DMS79 (cell line): ENCODE measurements around the gene CEP85.
A peak's percentile ranks its signal among the peaks of the same experiment; 100 is the strongest.
"Not testable (repeated sequence)": the region's sequence is repeated elsewhere in the genome, so short reads cannot be mapped to it uniquely, and the experiment has no call there.

ENCODE experiments used
- DNase-seq: peaks from one replicate; lab custom pipeline; 2025; lab: John Stamatoyannopoulos, UW

The CEP85 gene

GRCh38 chr1:26221094-26221493 lies 12.9 kb upstream of the CEP85 start:
- DNase-seq: no peak

- DNase-seq: no peak
Measured at GRCh38 chr1:26224606-26225005, 9.4 kb upstream of the CEP85 start.

- DNase-seq: no peak
Measured at GRCh38 chr1:26225033-26225831, 8.8 kb upstream of the CEP85 start.

- DNase-seq: not testable (repeated sequence)
Measured at GRCh38 chr1:26230682-26231081, 3.3 kb upstream of the CEP85 start.

GRCh38 chr1:26234644-26235370 lies 807 bp downstream of the CEP85 start:
- DNase-seq: no peak

- DNase-seq: no peak
Measured at GRCh38 chr1:26237230-26237966, 3.4 kb downstream of the CEP85 start.

GRCh38 chr1:26239936-26240335 lies 5.9 kb downstream of the CEP85 start:
- DNase-seq: no peak

- no peak for DNase-seq
Measured at GRCh38 chr1:26252718-26253117, 18.7 kb downstream of the CEP85 start.

- DNase-seq: no peak
Measured at GRCh38 chr1:26254404-26254803, 20.4 kb downstream of the CEP85 start.

- DNase-seq: no peak
Measured at GRCh38 chr1:26257222-26257621, 23.2 kb downstream of the CEP85 start.

- DNase-seq: no peak
Measured at GRCh38 chr1:26259005-26259404, 25.0 kb downstream of the CEP85 start.

- no peak for DNase-seq
Measured at GRCh38 chr1:26259578-26259977, 25.6 kb downstream of the CEP85 start.

- no peak for DNase-seq
Measured at GRCh38 chr1:26263212-26263611, 29.2 kb downstream of the CEP85 start.

GRCh38 chr1:26265405-26265804 lies 31.4 kb downstream of the CEP85 start:
- no peak for DNase-seq

- DNase-seq: no peak
Measured at GRCh38 chr1:26268290-26269197, 34.5 kb downstream of the CEP85 start.

GRCh38 chr1:26269198-26269550 lies 35.2 kb downstream of the CEP85 start:
- no peak for DNase-seq

- no peak for DNase-seq
Measured at GRCh38 chr1:26274801-26275425, 40.9 kb downstream of the CEP85 start.

- peak; percentile 38 for DNase-seq
Measured at GRCh38 chr1:26275580-26276431, 41.8 kb downstream of the CEP85 start.

- no peak for DNase-seq
Measured at GRCh38 chr1:26276432-26276838, 42.4 kb downstream of the CEP85 start.

- no peak for DNase-seq
Measured at GRCh38 chr1:26277261-26277661, 43.3 kb downstream of the CEP85 start.
